ENCODE results near the gene AFF1.

DNA sequence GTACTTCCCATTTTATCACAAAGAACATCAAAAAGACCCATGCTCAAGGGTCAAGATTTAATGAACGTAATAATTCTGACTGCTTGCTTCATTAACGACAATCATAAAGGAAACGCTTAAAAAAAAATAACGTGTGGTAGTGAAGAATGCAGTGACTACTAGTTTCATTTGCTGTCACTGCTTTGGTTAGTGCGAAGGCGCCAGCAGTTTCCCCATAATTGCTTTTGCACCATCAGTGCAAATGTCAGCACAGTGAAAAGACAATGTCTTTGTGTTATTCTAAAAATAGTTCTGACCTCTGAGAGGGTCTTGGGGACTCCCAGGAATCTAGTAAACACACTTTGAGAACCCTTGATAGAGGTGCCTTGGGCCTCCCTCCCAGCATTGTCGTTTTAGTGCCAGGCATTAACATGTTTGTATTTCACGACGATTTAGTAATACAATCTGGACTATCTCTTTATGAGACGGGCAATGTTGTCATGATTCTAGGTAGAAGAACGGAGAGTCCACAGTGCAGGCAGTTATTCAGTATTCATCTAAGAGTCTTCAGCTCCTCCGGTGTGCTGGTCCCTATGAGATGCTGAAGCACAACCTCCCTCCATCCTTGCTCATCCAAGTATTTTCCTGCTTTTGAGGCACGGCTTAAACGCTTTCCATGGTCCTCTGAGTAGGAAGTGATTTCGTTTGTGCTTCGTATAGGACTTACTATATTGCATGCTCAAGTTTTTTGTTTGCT lies 71.0 kb downstream of the AFF1 start:
- TF ChIP-seq, protein P1, sequence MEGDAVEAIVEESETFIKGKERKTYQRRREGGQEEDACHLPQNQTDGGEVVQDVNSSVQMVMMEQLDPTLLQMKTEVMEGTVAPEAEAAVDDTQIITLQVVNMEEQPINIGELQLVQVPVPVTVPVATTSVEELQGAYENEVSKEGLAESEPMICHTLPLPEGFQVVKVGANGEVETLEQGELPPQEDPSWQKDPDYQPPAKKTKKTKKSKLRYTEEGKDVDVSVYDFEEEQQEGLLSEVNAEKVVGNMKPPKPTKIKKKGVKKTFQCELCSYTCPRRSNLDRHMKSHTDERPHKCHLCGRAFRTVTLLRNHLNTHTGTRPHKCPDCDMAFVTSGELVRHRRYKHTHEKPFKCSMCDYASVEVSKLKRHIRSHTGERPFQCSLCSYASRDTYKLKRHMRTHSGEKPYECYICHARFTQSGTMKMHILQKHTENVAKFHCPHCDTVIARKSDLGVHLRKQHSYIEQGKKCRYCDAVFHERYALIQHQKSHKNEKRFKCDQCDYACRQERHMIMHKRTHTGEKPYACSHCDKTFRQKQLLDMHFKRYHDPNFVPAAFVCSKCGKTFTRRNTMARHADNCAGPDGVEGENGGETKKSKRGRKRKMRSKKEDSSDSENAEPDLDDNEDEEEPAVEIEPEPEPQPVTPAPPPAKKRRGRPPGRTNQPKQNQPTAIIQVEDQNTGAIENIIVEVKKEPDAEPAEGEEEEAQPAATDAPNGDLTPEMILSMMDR (conservative IDR thresholded peaks at IDR 0.05): no peak
- no peak for TF ChIP-seq EZH2 (IDR thresholded peaks at IDR 0.05; ENCODE audit: low read depth)
